CD14-positive monocyte (primary cell): ENCODE data around the gene KRTAP5-4. TPM values are rescaled to one million over a fixed set of nuclear protein-coding genes. Genes with fewer than 3 reads are reported as not detected.

ENCODE experiments used
- DNase-seq, 3 donors: peaks; one replicate each; pipeline ENCODE4 v3.0.0-alpha.2; 2011 to 2022
- H2AFZ ChIP-seq: 2 replicates; pipeline ENCODE4 v1.6.0; 2012; ENCODE audit warnings: mild to moderate bottlenecking, low read depth, low read length, inconsistent platforms; ENCODE audit not compliant: insufficient read depth, poor library complexity, severe bottlenecking
- H3K27ac ChIP-seq, 2 donors: 1 replicate in 1 of 2; 2 replicates in 1 of 2; pipeline ENCODE4 v1.5.1; 2012 to 2013; ENCODE audit warnings: low read length in 2 of 2, control low read depth in 1 of 2, inconsistent platforms in 1 of 2, low read depth in 1 of 2, mild to moderate bottlenecking in 1 of 2
- H3K27me3 ChIP-seq, 2 donors: one replicate each; pipeline versions ENCODE4 v1.6.0 to v1.6.1; 2011 to 2013; ENCODE audit warnings: low read length in 2 of 2; ENCODE audit not compliant: control insufficient read depth in 2 of 2, insufficient read depth in 2 of 2
- H3K36me3 ChIP-seq, 2 donors: replicated peaks in 1 of 2; 1 replicate in 1 of 2; 2 replicates in 1 of 2; pipeline versions ENCODE4 v1.5.1 to v1.6.1; 2012 to 2013; ENCODE audit warnings: low read length in 2 of 2, control low read depth in 1 of 2, inconsistent platforms in 1 of 2, mild to moderate bottlenecking in 1 of 2; ENCODE audit not compliant: insufficient read depth in 2 of 2, control insufficient read depth in 1 of 2
- H3K4me1 ChIP-seq, 2 donors: 1 replicate in 1 of 2; 2 replicates in 1 of 2; pipeline versions ENCODE4 v1.5.1 to v1.6.1; 2012 to 2013; ENCODE audit warnings: low read length in 2 of 2, control low read depth in 1 of 2, inconsistent platforms in 1 of 2, mild to moderate bottlenecking in 1 of 2, moderate library complexity in 1 of 2; ENCODE audit not compliant: insufficient read depth in 2 of 2, control insufficient read depth in 1 of 2
- H3K4me2 ChIP-seq: replicated peaks from 2 replicates; pipeline ENCODE3; 2012; ENCODE audit warnings: low read length, moderate library complexity, mild to moderate bottlenecking; ENCODE audit not compliant: poor library complexity, severe bottlenecking; ENCODE audit errors: extremely low read depth
- H3K4me3 ChIP-seq, 3 experiments: fragments of 200-600 bp in 1 of 3; sonication (generic) in 1 of 3; replicated peaks in 1 of 3; 1 replicate in 2 of 3; 2 replicates in 1 of 3; pipeline ENCODE4 v1.5.1; 2011 to 2013; ENCODE audit warnings: low read length in 3 of 3, mild to moderate bottlenecking in 3 of 3, control low read depth in 2 of 3, low read depth in 2 of 3, inconsistent platforms in 1 of 3, moderate library complexity in 1 of 3
- H3K79me2 ChIP-seq: 2 replicates; pipeline ENCODE4 v1.6.0; 2012; ENCODE audit warnings: mild to moderate bottlenecking, control low read depth, inconsistent platforms, low read length, moderate library complexity; ENCODE audit not compliant: insufficient read depth
- H3K9ac ChIP-seq: 2 replicates; pipeline ENCODE4 v1.6.0; 2017; ENCODE audit warnings: low read length, mild to moderate bottlenecking; ENCODE audit not compliant: insufficient read depth, poor library complexity, severe bottlenecking
- H3K9me3 ChIP-seq, 2 donors: replicated peaks in 1 of 2; 1 replicate in 1 of 2; 2 replicates in 1 of 2; pipeline versions ENCODE4 v1.5.1 to v1.6.1; 2012 to 2013; ENCODE audit warnings: low read length in 2 of 2, control low read depth in 1 of 2; ENCODE audit not compliant: control insufficient read depth in 1 of 2, insufficient read depth in 1 of 2
- H4K20me1 ChIP-seq: 2 replicates; pipeline ENCODE4 v1.6.0; 2012; ENCODE audit warnings: mild to moderate bottlenecking, low read length, control low read depth, moderate library complexity; ENCODE audit not compliant: insufficient read depth
- H3K27ac Mint-ChIP-seq, 7 donors: one replicate each; pipeline ENCODE4 v1.8.0; 2020; ENCODE audit warnings: mild to moderate bottlenecking in 7 of 7, mixed read lengths in 7 of 7, moderate library complexity in 6 of 7, inconsistent platforms in 2 of 7
- H3K27me3 Mint-ChIP-seq, 3 donors: one replicate each; pipeline ENCODE4 v1.8.0; 2021 to 2022; ENCODE audit warnings: low read depth in 3 of 3, mild to moderate bottlenecking in 3 of 3, mixed read lengths in 3 of 3, moderate library complexity in 3 of 3, inconsistent platforms in 1 of 3
- H3K36me3 Mint-ChIP-seq, 2 donors: one replicate each; pipeline ENCODE4 v1.8.0; 2020; ENCODE audit warnings: mixed read lengths in 2 of 2, inconsistent platforms in 1 of 2, mild to moderate bottlenecking in 1 of 2
- H3K4me1 Mint-ChIP-seq: one replicate; pipeline ENCODE4 v1.8.0; 2020; ENCODE audit warnings: mild to moderate bottlenecking, mixed read lengths
- H3K4me3 Mint-ChIP-seq, 2 donors: one replicate each; pipeline ENCODE4 v1.8.0; 2020; ENCODE audit warnings: mild to moderate bottlenecking in 2 of 2, mixed read lengths in 2 of 2, moderate library complexity in 1 of 2
- H3K9me3 Mint-ChIP-seq, 7 donors: one replicate each; pipeline ENCODE4 v1.8.0; 2020 to 2022; ENCODE audit warnings: mixed read lengths in 7 of 7, mild to moderate bottlenecking in 6 of 7, moderate library complexity in 6 of 7, inconsistent platforms in 2 of 7
- CTCF ChIP-seq: fragments of 200-600 bp; IDR thresholded peaks from one replicate; pipeline ENCODE4 v1.8.0; 2022; ENCODE audit warnings: antibody characterized with exemption, mild to moderate bottlenecking
- WGBS: methylation state at CpG from one replicate; pipeline ENCODE4 v1.1.5; 2013; ENCODE audit warnings: missing lambda C conversion rate; ENCODE audit not compliant: insufficient coverage; 5-methylcytosine and 5-hydroxymethylcytosine counted together
- intact Hi-C, 2 donors: fragments of 100-400 bp; cut with micrococcal nuclease; formaldehyde crosslinking; loops; one replicate each; pipeline versions ENCODE4 v1.15.0 to v1.15.1; 2023
- polyA minus RNA-seq: library from RNA; depleted of rRNA, polyadenylated mRNA; stranded (reverse); fragments of >200 nt; gene quantifications from 2 replicates; pipeline ENCODE4 v1.2.3, GENCODE V29; 2012
- polyA plus RNA-seq, 3 donors: library from polyadenylated mRNA; depleted of rRNA in 1 of 3; unstranded in 2 of 3; stranded (reverse) in 1 of 3; fragments of 300-500 nt in 2 of 3; fragments of >200 nt in 1 of 3; fragmentation: Illumina TruSeq in 2 of 3; gene quantifications; 1 replicate in 2 of 3; 2 replicates in 1 of 3; pipeline ENCODE4 v1.2.3, GENCODE V29; 2012 to 2021
- total RNA-seq, 12 experiments: library from RNA in 1 of 12; stranded (reverse) in 1 of 12; fragments of 120-200 nt in 1 of 12; gene quantifications; one replicate each; pipeline ENCODE4 v1.2.4 and lab custom pipeline; 2013 to 2026; ENCODE audit warnings: mixed read lengths in 6 of 12, inconsistent platforms in 1 of 12

Gene KRTAP5-4
- total RNA-seq (2013) = not detected
- polyA plus RNA-seq = not detected
- not detected in 2 replicates for polyA minus RNA-seq
- total RNA-seq (lab: John Stamatoyannopoulos, UW) = 0 to 0.15 (median 0) reads per million in 11 experiments

- Mint-ChIP-seq H3K36me3 (no peaks in the 10 kb centered on the region), H3K27ac (no peak within 1 kb of the TSS), H3K4me1 (no peaks in the 10 kb centered on the region), H3K4me3 (no peak within 1 kb of the TSS), H3K9me3 (peaks cover 0 to 6% (median 0%) of the 10 kb centered on the region in 7 donors), H3K27me3 (peaks cover 10 to 36% (median 26%) of the 10 kb centered on the region in 3 donors)
- H3K79me2 ChIP-seq = no peaks in the 10 kb centered on the region
- no peaks in the 10 kb centered on the region for H4K20me1 ChIP-seq
- no peak within 1 kb of the TSS for H3K27ac ChIP-seq
- H3K4me3 ChIP-seq = no peak within 1 kb of the TSS
- WGBS = no CpG with 5 or more reads among the region's 1 CpG
- no peak for DNase-seq
- H3K4me2 ChIP-seq = no peak within 1 kb of the TSS
- no peak for TF ChIP-seq CTCF
- H3K4me1 ChIP-seq = no peaks in the 10 kb centered on the region
- no peak within 1 kb of the TSS for H2AFZ ChIP-seq
- H3K27me3 ChIP-seq = no peaks in the 10 kb centered on the region
- H3K9me3 ChIP-seq = peaks cover 0 to 4% of the 10 kb centered on the region in 2 donors
- no peak within 1 kb of the TSS for H3K9ac ChIP-seq
- H3K36me3 ChIP-seq = no peaks in the 10 kb centered on the region
- intact Hi-C loops = no loop called here
Observed at GRCh38 chr11:1622086-1622485, at the start of gene KRTAP5-4. Gene KRTAP5-4, minus strand, starts transcription at chr11:1622138. Its CDS starts 45 bp downstream, at chr11:1622093.

DNA sequence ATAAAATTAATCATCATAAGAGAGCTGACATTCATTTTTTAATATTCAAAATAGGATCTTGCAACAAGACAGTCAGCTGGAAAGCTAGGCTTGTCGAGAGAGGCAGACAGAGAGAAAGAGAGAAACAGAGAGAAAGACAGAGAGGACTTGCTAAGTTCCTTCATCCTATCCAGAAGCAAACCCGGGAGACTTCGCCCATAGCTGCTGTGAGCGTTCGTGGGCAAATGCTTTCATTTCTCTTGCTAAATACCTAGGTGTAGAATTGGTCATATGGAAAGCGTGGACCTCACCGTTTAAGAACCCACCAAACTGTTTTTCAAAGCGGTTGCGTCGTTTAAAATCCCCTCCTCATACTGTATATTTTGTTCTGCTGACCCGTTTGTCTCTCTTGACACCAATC, 49.7 kb upstream of the KRTAP5-4 start:
- Histone ChIP-seq H3K27ac (no peak overlapping the region), H3K9ac (no peak overlapping the region), H3K27me3 (peaks cover 0 to 25% of the 10 kb centered on the region in 2 donors), H3K4me1 (no peaks in the 10 kb centered on the region), H3K9me3 (no peaks in the 10 kb centered on the region), H2AFZ (no peak overlapping the region), H3K4me3 (no peak overlapping the region), H3K36me3 (no peaks in the 10 kb centered on the region), H4K20me1 (no peaks in the 10 kb centered on the region), H3K4me2 (no peak overlapping the region), H3K79me2 (no peaks in the 10 kb centered on the region)
- WGBS = 69% methylated on average over 4 of the region's 11 CpGs
- intact Hi-C loops = no loop called here
- Mint-ChIP-seq H3K36me3 (no peaks in the 10 kb centered on the region), H3K27me3 (peaks cover 29 to 56% (median 35%) of the 10 kb centered on the region in 3 donors), H3K9me3 (no peaks in the 10 kb centered on the region), H3K27ac (peak overlapping the region in 1 of 7 donors; percentile 3), H3K4me1 (no peaks in the 10 kb centered on the region), H3K4me3 (no peak overlapping the region)
- no peak for DNase-seq
- no peak for TF ChIP-seq CTCF
